GM18861 (cell line): ENCODE measurements around the gene MARCHF10.
"Not testable (repeated sequence)": the region's sequence is repeated elsewhere in the genome, so short reads cannot be mapped to it uniquely, and the experiment has no call there.

Experiments used
- ATAC-seq: cut with Tn5 transposase; IDR thresholded peaks from one replicate; pipeline ENCODE4 v1.9.1; 2021; ENCODE audit not compliant: unreplicated experiment

MARCHF10 gene

DNA sequence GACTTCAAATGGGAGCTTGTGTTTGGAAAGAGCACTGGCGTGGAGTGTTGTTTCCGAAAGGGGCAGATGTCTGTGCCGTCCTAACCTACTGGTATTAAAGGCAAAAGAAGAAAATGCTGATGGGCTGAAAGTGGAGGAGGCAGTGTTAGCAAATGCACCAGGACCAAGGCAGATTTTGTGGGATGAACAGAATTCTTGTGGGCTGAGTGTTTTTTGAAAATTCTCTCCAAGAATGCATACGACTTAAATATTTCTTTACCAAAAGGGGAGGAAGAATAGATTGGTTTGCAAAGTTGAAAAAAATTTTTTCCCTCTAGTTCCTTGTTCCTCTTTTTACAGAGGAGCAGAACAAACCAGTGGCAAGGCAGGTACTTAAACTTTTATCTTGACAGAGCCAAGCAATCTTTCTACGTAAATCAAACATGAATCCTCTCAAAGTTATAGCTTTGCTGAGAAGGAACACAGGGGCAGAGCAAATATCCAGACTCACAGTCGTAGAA lies 16.8 kb downstream of the MARCHF10 start:
- no peak for ATAC-seq

DNA sequence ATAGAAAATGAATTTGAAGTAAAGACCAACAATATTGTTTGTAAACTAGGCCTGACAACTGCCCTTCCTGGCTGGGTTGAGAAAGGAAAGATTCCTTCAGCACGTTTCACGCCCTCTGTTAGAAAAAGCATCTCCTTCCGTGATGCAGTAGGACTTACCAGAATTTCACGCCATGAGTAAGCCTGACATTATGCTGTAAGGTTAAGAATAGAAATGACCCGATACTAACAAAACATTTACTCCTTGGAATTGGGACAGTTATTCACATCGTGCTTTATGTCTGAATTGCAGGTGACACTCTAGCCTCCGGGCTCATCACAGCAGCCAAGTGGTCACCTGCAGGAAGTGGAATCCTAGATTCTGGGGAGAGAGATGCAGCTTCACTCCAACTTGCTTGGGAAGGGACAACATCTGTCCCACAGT lies 17.5 kb downstream of the MARCHF10 start:
- ATAC-seq: no peak

DNA sequence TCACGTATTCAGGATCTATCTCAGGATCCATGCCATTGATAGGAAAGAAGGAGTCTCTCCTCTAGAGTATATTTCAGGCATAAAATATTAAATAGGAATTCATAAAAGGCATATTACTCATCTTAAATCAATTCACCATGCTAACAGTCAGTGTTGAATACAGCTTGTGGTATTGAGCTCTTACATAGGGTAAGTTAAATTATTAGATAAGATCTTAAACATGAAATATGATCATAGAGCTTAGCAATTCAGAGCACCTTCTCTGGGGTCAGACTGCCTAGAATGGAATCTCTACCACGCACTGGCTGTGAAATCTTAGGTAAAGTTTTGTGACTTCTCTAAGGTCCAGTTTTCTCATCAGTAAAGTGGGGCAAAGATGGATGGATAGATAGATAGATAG lies 20.7 kb downstream of the MARCHF10 start:
- no peak for ATAC-seq

DNA sequence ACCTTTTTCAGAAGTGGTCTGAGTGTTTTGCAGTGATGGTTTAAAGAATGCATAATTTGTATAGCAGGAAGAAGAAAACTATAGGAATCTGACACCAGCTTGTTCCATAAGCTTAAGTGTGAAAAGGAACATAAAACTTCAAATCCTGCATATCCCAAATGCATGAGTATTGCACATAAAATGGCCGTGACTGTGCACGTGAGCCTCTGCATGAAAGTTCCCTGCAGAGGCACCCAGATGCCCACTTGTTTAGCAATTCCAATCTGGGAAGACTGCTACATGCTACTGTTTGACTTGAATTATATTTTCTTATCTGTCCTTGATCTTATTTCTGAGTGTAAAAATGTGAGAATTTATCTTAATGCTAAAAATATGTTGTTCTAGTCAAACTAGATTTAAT lies 21.5 kb downstream of the MARCHF10 start:
- ATAC-seq: no peak

DNA sequence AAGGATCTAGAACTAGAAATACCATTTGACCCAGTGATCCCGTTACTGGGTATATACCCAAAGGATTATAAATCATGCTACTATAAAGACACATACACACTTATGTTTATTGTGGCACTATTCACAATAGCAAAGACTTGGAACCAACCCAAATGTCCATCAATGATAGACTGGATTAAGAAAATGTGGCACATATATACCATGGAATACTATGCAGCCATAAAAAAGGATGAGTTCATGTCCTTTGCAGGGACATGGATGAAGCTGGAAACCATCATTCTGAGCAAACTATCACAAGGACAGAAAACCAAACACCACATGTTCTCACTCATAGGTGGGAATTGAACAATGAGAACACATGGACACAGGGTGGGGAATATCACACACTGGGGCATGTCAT lies 22.1 kb downstream of the MARCHF10 start:
- not testable (repeated sequence) for ATAC-seq

DNA sequence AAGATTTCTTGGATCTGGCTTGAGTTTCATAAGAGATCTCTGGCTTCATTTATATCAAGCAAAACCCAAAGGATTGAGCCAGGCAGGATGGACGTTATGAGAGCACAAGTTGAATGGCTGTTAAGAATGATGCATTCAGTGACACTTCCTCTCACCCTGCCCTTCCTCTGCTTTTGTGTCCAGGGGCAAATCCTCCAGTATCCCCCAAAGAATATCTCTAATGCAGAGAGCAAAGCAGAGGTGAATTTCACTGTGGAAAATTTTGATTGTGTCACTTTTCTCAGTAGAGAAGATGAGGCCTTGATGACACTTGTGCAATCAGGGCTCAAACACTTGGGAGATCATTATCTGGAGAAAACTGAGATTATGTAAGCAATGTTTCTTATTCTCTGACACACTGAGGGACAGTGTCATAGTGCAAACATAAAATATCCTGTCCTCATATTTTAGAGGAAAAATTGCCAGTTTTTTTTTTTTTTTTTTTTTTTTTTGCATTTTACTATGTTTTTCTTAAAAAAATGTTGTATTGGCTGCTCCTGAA lies 25.3 kb downstream of the MARCHF10 start:
- no peak for ATAC-seq

DNA sequence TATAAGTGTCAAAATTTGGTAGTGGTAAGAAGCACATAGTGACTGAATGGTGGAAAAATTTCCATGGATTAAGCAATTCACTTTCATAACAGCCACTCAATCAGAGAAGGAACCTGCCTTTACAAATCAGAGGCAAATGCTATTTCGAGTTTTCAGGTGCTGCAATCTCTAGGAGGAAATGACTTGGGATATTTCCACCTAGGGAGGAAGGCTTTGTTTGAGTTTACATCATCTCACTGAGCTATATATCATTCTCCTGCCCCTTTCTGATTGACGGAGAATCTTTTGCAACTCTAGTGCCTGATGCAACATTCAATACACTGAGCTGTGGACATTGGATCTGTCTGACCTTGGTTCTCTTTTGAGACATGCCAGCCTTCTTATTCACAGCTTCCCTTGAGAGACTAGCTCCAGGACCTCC lies 26.3 kb downstream of the MARCHF10 start:
- ATAC-seq: no peak

DNA sequence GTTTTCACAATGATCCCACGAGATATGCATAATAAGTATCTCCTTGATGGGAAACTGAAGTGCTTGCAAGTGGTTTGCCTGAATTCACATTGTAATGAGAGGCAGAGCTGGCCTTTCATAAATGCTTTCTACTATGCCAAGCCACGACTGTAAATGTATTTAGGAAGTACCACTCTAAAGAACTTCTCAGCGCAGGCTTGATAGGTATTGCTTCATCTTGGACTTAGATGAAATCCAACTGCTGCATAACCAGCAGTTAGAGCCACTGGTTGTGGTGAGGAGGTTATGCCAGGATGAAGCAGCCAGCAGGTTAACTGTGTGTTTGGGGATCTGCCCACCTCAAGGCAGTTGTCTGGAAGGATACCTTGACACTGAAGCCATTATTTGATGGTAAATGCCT lies 26.8 kb downstream of the MARCHF10 start:
- ATAC-seq: no peak

DNA sequence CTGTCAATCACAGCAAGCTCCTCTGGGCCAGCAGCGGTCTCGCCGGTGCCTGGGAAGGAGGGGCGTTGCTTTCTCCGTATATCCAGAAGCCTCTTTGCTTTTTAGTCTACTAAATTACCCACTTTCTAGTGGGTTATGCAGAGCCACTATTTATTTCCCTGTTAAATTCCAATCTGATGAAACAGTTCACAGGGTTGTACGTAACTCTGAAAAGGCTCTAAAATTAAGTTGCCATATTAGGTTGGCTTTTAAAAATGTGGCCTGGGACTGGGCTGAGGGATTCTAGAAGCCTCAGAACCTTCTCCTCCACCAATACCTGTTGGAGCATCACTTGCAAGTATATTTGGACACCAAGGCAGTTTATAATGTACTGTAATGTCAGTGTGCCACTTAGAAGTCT lies 27.2 kb downstream of the MARCHF10 start:
- no peak for ATAC-seq

DNA sequence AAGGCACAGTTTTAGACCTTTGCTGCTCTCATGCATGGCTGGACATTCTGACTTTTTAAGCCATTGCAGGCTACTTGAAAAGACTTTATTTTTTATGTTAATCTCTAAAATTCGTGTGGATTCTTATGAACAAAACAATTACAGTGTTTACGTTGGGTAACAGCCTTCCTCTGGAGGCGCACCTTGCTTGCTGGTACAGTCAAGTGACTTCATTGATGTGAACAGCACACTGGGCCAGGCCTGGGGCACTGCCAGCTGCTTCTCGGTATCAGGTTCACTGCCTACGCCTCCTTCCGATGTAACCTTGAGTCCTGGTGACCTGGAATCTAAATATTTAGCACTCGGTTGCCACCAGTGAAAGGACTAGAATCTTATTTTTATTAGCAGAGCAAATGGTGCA lies 27.8 kb downstream of the MARCHF10 start:
- ATAC-seq: no peak

DNA sequence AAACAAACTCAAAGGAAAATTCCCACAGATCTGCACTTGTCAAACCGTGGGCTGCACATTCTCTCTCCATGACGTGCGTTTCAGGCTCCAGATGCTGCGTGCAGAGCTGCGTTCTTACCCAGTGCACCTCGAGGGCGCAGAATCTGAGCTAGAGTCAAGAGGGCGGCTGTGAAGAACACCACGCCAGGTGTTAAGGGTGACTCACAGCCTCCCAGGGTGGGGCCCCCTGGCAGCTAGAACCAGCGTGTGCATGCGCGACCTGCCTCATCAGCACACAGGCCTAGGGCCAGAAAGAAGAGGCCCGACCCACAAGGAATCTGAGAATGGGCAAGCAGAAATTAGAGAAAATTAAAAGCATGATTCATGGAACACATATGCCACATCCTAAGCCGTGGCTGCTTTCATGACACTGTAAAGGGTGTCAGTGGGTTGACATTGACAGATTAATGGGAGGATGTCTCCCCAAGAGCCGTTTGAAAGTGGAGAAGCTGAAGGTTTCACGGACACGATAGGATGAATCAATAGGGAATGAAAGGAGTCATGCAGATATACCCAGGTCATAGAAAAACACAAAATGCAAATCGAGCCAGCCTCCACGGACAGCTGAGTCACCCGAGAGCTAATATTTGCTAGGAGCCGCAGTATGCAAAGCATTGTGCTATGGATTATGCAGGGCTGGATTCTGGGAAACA lies 29.0 kb downstream of the MARCHF10 start:
- ATAC-seq: no peak

DNA sequence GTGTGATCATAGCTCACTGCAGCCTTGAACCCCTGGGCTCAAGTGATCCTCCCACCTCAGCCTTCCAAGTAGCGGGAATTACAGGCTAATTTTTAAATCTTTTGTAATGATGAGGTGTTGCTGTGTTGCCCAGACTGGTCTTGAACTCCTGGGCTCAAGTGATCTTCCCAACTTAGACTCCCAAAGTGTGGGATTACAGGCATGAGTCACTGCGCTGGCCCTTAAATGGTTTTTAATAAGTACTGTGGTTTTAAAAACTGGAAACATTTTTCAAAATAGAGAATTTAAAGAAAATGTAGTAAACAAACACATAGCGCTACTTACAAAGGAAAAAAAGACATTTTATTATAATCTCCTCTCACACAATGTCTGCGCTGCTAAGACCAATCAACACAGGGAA lies 32.2 kb downstream of the MARCHF10 start:
- no peak for ATAC-seq

DNA sequence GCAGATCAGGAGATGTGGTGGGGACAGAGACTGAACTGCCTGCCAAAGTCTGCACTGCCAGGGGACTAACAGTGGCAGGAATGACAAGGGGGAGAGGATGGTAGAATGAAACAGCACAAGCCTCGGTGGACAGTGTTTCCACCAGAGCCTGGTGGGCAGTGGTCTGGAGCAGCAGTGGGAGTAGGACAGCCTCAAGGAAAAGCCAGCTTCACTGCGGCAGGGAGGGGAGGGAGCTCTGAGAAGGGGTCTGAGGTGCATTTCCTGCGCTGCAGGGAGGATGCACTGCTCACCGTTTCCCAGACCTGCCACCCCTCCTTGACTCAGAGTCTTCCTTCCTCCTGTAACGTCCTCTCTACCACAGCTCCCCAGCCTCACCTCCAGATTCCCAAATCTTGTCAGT lies 33.8 kb downstream of the MARCHF10 start:
- ATAC-seq: no peak

DNA sequence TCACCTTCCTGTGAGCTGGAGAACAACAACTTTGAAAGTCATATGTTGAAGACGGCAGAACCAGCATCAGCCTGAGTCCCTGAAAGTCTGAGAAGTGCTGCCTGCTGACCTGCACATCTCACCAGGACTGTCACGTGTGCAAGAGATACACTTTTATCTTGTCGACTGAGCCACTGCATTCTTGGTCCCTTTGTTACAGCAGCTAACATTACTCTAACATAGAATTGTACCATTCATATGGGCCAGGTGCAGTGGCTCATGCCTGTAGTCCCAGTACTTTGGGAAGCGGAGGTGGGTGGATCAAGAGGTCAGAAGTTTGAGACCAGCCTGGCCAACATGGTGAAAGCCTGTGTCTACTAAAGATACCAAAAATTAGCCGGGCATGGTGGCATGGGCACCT lies 40.1 kb downstream of the MARCHF10 start:
- ATAC-seq: no peak

DNA sequence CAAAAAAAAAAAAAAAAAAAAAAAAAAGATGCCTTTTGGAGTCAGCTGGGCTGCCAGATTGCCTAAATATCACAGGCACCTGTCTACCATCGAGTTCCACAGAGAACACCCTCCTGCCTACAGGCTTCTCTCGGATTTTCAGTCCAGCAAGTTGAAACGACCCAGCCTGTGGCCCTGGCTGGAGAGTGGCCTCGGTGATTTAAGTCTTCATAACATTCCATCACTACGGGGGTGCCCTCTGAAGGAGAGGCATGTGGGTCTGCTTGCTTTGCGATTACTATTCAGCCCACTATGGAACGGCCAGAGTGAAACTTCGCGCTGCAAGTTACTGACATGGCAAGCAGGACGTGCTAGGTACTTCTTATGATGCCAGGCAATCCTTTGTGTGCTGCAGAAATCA lies 42.8 kb downstream of the MARCHF10 start:
- no peak for ATAC-seq

DNA sequence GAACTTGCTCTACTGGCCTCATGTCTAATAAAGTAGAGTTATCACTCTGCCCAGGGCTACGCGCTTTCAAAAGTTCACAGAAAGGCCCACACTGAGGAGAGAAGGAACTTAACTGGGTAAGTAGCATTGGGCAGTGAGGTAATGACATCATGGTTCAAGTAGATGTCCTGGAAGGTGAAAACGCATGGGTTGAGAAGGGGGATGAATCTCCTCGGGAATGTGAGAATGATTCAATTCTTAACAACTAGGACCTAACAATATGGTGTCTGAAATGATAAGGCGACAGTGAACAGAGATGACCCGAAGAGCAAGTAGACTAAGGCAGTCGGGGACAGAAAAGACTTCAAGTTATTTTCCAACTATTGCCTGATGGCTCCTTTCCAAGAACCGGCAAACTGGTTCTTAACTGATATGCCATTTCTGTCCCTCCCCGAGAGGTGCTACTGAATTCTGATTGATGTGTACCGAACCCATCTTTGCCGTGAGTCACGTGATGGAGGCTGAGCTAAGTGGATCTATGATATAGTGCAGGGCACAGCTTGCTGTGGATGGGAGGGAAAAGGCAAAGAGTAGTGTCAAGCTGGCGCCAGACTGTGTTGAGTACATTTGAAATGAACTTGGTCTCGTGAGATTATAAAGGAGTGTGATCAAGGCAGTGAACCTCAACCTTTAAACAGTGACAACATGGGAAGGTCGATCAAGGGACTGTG lies 44.1 kb downstream of the MARCHF10 start:
- no peak for ATAC-seq

DNA sequence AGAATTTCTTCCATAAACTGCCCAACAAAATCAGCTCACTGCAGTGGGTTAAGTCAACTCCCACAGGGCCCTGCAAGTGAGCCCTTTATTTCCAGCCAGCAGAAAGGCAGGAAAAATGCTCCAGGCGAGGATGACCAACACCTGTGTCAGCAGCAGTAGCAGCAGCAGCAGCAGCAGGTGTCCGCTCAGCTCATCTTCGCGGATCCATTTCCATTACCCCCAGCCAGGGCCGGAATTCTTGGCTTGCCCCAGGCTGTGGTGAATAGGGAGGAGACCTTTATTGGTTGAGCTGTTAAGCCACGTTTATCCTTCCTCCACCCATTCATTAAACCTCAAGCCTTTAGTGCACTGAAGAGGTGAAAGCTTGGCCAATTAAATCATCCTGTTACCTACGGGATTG lies 46.2 kb downstream of the MARCHF10 start:
- no peak for ATAC-seq

DNA sequence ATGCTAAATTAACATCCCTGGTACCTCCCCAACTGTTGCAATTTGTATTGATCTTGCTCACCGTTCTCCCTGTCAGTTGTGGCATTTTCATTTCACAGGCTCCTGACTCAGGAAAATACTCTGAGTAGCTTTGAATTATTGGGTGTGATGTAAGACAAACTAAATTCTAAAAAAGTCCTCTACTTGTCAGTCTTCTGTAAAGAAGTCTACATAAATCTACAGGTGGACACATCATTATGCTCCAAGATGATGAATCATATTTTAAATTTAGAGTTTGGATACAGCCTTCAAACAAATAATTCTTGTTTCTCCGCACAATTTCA lies 47.2 kb downstream of the MARCHF10 start:
- no peak for ATAC-seq

DNA sequence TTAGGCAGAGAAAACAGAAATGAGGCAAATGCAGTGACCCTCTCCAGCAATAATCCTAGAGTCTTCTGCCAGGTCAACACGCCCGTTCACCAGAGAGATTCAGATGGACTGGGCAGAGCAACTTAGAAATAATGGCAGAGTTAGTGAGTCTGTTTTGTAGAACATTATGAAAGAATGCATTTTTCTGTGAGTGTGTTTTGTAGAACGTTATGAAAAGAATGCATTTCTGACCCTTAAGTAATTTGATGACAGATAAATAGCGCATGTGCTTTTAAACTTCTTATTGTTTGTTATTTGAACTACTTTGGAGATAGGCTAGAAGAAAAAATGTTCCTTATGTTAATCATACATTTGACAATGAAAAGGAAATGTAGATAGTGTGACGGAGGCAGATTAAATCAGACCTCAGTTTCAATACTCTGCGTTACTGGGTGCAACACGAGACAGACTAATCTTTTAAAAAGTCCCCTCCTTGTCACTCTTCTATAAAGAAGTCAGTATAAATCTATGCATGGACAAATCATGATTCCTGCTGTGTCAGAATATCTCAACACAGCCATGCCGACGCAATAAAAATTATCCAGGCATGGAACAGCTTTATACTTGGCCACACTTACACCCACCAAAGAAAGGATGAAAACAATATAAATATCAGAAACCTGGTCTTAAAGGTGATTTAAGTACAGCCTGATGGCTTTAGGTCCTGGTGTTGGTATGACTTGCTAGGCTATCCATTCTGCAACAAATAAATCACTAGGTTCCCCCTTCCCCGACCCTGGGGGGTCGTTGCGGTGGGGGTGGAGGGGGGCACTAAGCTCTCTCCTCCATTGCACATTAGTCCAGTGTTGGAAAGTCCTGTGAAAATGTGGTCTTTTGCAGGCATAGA lies 47.8 kb downstream of the MARCHF10 start:
- no peak for ATAC-seq

DNA sequence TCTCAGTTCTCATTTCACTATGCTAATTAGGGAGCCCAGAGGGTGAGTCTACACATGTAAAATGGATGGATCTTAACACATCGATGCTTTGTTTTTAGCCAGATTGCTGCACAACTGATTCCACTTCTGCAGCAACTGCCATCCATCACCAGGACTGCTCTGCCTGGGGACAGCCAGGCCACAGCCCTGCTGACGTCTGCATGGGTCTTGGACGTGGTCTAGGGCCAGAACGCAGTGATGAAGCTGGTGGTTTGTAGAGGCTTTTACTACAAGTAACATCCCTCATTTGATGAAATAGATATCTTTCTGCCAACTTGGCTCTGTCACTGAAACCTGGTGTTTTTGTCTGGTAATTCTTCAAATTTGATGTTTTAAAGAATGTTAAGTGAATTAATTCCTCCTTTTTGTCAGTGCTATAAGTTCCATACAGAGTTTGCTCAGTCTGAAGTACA lies 50.6 kb downstream of the MARCHF10 start:
- ATAC-seq: no peak

DNA sequence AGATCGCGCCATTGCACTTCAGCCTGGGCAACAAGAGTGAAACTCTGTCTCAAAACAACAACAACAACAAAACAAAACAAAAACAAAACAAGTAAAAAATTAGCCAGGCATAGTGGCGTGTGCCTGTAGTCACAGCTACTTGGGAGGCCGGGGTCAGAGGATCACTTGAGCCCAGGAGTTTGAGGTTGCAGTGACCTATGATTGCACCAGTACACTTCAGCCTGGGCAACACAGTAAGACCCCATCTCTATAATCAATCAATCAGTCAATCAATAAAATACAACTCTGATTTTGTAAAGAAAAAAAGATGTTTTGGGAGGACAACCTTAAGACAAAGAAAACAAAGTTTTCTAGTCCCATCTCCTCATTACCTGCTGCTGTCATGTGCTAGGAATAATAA lies 51.9 kb downstream of the MARCHF10 start:
- no peak for ATAC-seq
